Activated T-cell treated with anti-CD3 and anti-CD28 coated beads, Interleukin-2, amount 50 U/mL, for 4 hours (primary cell): ENCODE results near the gene CNPY1. TPM values are rescaled to one million over a fixed set of nuclear protein-coding genes. Genes with fewer than 3 reads are reported as not detected.
"Not testable (repeated sequence)": the region's sequence is repeated elsewhere in the genome, so short reads cannot be mapped to it uniquely, and the experiment has no call there.

Experiments used
- ATAC-seq, 2 donors: fragments of 200-7000 bp; cut with Tn5 transposase; one replicate each; pipeline ENCODE4 v1.10.0; 2021
- DNase-seq: peaks from one replicate; pipeline ENCODE4 v3.0.0-alpha.2; 2020
- H3K27me3 Mint-ChIP-seq: one replicate; pipeline ENCODE4 v1.8.0; 2021; ENCODE audit warnings: low read depth, mixed read lengths
- H3K36me3 Mint-ChIP-seq: one replicate; pipeline ENCODE4 v1.8.0; 2022; ENCODE audit warnings: mixed read lengths; ENCODE audit not compliant: insufficient read depth
- H3K4me1 Mint-ChIP-seq: one replicate; pipeline ENCODE4 v1.8.0; 2021; ENCODE audit warnings: low read depth, mixed read lengths
- H3K4me3 Mint-ChIP-seq: one replicate; pipeline ENCODE4 v1.8.0; 2021; ENCODE audit warnings: mild to moderate bottlenecking, moderate library complexity, mixed read lengths
- H3K9me3 Mint-ChIP-seq: one replicate; pipeline ENCODE4 v1.8.0; 2021; ENCODE audit warnings: mixed read lengths
- total RNA-seq, 3 donors: library from RNA; stranded (reverse); gene quantifications; one replicate each; pipeline ENCODE4 v1.2.1, GENCODE V29; 2021

Gene CNPY1
- total RNA-seq, 3 donors from 2014 or later = not detected

DNA sequence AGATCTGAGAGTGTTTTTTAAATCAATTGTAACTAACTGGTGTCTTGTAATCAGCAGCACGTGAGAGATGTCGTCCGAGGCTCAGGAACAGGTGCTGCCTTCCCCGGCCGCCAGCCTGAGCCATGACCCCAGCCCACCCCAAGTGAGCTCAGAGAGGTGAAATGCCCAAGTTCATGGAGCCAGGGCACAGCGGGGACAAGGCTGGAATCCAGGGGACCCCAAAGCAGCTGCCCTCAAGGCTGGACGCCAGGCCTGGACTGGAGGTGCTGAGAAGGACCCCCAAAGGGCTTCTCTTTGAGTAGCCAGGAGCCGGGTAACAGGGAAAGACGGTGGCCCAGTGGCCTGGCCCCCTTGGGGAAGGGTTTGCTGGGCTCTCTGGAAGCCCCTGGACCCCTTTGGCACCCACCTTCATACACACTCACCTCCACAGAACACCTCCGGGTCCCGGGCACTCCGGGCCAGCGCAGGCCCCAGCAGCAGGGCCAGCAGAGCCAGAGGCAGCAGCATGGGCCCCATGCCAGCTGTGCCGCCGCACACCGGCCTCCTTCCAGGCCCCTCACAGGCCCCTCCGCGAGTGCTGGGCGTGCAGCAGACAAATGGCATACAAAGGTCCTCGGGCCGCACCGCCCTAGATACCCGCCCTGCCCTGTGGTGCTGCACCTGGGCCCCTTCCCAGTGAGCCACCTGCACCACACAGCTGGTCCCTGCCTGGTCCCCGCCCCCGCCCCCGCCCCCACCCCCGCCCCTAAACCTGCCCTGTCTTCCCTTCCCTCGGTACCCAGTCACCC is 24.0 kb upstream of the CNPY1 start:
- Mint-ChIP-seq H3K36me3 (no peaks in the 10 kb centered on the region), H3K9me3 (no peaks in the 10 kb centered on the region), H3K27me3 (peaks cover 2% of the 10 kb centered on the region), H3K4me3 (no peak overlapping the region), H3K4me1 (no peaks in the 10 kb centered on the region)
- DNase-seq (no peak), ATAC-seq (no peak)

DNA sequence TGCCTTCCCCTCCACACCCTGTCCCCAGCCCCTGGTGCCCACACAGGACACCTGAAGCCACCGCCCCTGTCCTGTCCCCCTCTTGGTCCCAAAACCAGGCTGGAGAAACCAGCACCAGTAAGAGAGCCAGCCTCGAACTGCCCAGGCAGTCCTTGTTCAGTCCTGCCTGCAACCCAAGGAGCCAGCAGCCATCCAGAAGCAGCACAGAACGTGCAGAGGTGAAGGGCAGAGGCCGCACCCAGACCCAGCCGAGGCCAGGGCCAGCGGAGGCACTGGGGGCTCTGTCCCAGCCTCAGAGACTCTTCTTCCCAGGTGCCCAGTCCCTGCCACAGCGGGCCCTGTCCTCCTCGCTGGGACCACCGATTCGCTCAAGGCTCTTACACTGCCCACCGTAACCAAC is 23.3 kb upstream of the CNPY1 start:
- H3K9me3 Mint-ChIP-seq = no peaks in the 10 kb centered on the region
- no peaks in the 10 kb centered on the region for H3K36me3 Mint-ChIP-seq
- no peak overlapping the region for H3K4me3 Mint-ChIP-seq
- peaks cover 2% of the 10 kb centered on the region for H3K27me3 Mint-ChIP-seq
- DNase-seq (no peak), ATAC-seq (no peak)
- H3K4me1 Mint-ChIP-seq = no peaks in the 10 kb centered on the region

- no peak for ATAC-seq
- no peak for DNase-seq
- no peaks in the 10 kb centered on the region for H3K9me3 Mint-ChIP-seq
- H3K36me3 Mint-ChIP-seq = no peaks in the 10 kb centered on the region
- H3K4me3 Mint-ChIP-seq = no peak overlapping the region
- peaks cover 2% of the 10 kb centered on the region for H3K27me3 Mint-ChIP-seq
- H3K4me1 Mint-ChIP-seq = no peaks in the 10 kb centered on the region
Observed at GRCh38 chr7:155568842-155569494, 22.6 kb upstream of the CNPY1 start.

- Mint-ChIP-seq H3K9me3 (no peaks in the 10 kb centered on the region), H3K4me3 (no peak overlapping the region), H3K4me1 (no peaks in the 10 kb centered on the region), H3K36me3 (no peaks in the 10 kb centered on the region), H3K27me3 (peaks cover 2% of the 10 kb centered on the region)
- DNase-seq (no peak), ATAC-seq (no peak)
Observed at GRCh38 chr7:155568333-155568660, 21.9 kb upstream of the CNPY1 start.

DNA sequence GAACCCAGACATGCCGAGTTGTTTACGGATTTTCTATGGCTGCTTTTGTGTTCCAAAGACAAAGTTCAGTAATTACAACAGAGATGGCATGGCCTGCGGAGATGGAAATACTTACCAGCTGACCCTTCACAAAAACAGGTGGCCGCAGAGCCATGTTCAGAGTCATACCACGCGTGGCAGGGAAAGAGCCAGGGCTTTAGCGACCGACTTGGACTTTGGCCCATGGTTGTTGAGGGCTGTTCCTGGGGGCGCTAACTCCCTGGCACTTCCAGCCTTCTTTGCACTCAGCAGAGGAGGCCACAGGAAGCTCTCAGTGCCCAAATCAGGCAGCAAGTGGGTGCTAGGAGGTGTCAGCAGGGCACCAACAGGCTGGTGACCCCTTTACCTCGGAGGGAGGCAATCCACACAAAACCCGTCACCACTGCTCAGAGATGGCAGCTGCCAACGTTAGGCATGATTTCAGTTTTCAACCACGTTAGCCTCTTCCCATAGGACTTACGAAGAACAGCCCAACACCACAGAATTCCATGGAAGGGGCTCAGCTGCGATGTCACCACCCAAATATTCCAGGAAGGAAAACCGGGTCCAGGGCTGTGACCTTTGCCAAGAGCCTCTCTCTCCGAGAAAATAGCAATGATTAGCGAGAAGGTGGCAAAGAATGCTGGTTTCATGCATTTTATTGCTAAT is 21.4 kb upstream of the CNPY1 start:
- no peak for ATAC-seq

GRCh38 chr7:155566011-155566836 is 19.9 kb upstream of the CNPY1 start:
- no peak overlapping the region for H3K4me3 Mint-ChIP-seq
- no peaks in the 10 kb centered on the region for H3K9me3 Mint-ChIP-seq
- DNase-seq = no peak
- H3K27me3 Mint-ChIP-seq = peaks cover 6% of the 10 kb centered on the region
- no peaks in the 10 kb centered on the region for H3K4me1 Mint-ChIP-seq
- no peaks in the 10 kb centered on the region for H3K36me3 Mint-ChIP-seq
- no peak for ATAC-seq

More for the DNA sequence above, 21.4 kb upstream of the CNPY1 start:
- H3K9me3 Mint-ChIP-seq = no peaks in the 10 kb centered on the region
- H3K27me3 Mint-ChIP-seq = peaks cover 2% of the 10 kb centered on the region
- H3K4me3 Mint-ChIP-seq = no peak overlapping the region
- no peak for DNase-seq
- no peaks in the 10 kb centered on the region for H3K36me3 Mint-ChIP-seq
- no peaks in the 10 kb centered on the region for H3K4me1 Mint-ChIP-seq

DNA sequence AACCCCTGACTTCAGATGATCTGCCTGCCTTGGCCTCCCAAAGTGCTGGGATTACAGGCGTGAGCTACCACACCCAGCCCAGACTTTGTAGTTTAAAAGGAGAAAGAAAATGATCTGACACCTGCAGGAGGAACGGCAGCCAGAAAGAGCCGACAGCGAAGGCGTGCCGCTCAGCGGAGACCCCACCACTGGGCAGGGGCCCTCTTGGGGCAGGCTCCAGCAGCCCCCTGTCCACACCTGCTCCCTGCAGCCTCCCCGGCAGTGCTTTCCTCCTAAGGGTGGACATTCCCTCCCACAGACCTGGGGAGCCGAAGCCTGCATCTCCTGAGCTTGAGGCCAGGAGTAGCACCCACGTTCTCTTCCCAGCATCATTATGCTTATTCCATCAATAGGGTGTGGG is 19.2 kb upstream of the CNPY1 start:
- ATAC-seq = no peak
- H3K9me3 Mint-ChIP-seq = no peaks in the 10 kb centered on the region

DNA sequence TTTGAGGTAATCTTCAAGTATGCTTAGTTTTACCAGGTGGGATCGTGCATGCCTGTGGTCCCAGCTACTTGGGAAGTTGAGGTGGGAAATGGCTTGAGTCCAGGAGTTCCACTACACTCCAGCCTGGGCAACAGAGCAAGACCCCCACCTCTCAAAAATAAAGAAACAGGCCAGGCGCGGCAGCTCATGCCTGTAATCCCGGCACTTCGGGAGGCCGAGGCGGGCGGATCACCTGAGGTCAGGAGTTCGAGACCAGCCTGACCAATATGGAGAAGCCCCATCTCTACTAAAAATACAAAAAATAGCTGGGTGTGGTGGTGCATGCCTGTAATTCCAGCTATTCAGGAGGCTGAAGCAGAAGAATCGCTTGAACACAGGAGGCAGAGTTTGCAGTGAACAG is 16.6 kb upstream of the CNPY1 start:
- H3K4me3 Mint-ChIP-seq, ATAC-seq, H3K9me3 Mint-ChIP-seq, DNase-seq, H3K4me1 Mint-ChIP-seq, H3K36me3 Mint-ChIP-seq: not testable (repeated sequence)
- peaks cover 12% of the 10 kb centered on the region for H3K27me3 Mint-ChIP-seq

More for the DNA sequence above, 19.2 kb upstream of the CNPY1 start:
- no peak overlapping the region for H3K4me3 Mint-ChIP-seq
- H3K27me3 Mint-ChIP-seq = peaks cover 6% of the 10 kb centered on the region
- no peaks in the 10 kb centered on the region for H3K36me3 Mint-ChIP-seq
- DNase-seq = no peak
- no peaks in the 10 kb centered on the region for H3K4me1 Mint-ChIP-seq

- no peaks in the 10 kb centered on the region for H3K36me3 Mint-ChIP-seq
- peaks cover 15% of the 10 kb centered on the region for H3K27me3 Mint-ChIP-seq
- ATAC-seq = no peak
- H3K4me3 Mint-ChIP-seq = no peak overlapping the region
- no peaks in the 10 kb centered on the region for H3K9me3 Mint-ChIP-seq
- no peaks in the 10 kb centered on the region for H3K4me1 Mint-ChIP-seq
- DNase-seq = no peak
Observed at GRCh38 chr7:155562106-155562505, 15.7 kb upstream of the CNPY1 start.

DNA sequence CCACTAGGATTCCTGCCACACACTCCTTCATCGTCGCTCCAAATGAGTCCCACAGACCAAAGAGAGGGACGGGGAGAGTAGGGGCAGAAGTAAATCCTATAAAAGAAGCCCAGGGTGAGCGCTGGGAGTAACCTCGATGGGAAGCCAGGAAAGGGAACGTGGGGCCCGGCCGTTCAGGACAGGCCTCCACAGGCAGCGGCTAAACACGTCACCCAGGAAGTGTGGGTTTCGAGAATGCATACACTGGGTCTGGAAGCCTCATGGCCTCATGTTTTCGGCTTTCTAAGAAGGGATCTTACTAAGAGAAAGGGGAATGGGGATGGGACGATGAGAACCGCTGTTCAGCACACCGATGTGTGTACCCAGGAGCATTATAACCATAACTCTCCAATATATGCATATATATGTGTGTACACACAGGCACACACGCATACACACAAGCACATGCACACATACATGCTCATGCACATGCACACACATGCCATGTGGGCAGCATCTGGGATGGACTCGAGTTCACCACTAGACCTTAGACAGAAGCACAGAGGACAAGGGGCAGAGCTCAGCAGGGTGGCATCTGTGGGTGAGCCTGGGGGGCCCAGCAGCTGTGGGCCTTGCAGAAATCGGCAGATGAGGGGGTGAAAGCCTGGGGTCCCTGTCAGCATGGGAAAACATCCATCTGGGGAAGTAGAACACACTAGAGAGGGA is 14.8 kb upstream of the CNPY1 start:
- Mint-ChIP-seq H3K4me1 (no peaks in the 10 kb centered on the region), H3K36me3 (no peaks in the 10 kb centered on the region), H3K9me3 (no peaks in the 10 kb centered on the region), H3K4me3 (no peak overlapping the region), H3K27me3 (peaks cover 17% of the 10 kb centered on the region)
- no peak for DNase-seq
- ATAC-seq = no peak

DNA sequence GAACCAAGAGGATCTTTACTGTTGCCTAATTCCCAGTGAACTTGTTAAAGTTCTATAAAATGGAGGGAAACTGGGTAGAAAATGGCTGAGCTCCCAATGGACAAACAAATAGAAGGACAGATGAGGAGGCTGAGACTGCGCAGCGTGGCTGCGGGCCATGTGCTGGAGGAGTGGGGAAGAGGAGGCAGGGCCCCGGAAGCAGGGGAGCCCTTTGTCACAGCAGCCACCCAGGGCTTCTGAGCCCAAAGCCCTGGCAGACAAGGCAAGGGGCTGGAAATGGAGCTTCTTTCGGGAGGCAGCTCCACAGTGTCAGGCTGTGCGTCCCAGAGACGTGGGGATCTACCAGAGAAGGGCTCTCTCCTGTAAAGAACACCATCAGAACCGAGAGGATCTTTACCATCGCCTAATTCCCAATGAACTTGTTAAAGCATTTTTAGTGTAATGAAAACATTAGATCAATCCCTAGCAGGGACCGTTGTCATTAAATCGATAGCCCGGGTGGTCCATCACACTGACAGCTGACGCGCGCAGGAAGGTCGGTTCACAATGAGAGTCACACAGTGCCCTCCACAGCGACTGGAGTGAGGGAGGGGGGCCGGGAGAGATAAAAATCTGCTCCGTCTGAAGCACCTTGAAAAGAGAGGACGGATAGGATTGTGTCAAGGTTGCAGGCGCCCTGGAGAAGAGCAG is 14.0 kb upstream of the CNPY1 start:
- DNase-seq = no peak
- no peaks in the 10 kb centered on the region for H3K4me1 Mint-ChIP-seq
- peaks cover 17% of the 10 kb centered on the region for H3K27me3 Mint-ChIP-seq
- H3K9me3 Mint-ChIP-seq = no peaks in the 10 kb centered on the region
- no peak for ATAC-seq
- H3K36me3 Mint-ChIP-seq = no peaks in the 10 kb centered on the region
- H3K4me3 Mint-ChIP-seq = no peak overlapping the region

DNA sequence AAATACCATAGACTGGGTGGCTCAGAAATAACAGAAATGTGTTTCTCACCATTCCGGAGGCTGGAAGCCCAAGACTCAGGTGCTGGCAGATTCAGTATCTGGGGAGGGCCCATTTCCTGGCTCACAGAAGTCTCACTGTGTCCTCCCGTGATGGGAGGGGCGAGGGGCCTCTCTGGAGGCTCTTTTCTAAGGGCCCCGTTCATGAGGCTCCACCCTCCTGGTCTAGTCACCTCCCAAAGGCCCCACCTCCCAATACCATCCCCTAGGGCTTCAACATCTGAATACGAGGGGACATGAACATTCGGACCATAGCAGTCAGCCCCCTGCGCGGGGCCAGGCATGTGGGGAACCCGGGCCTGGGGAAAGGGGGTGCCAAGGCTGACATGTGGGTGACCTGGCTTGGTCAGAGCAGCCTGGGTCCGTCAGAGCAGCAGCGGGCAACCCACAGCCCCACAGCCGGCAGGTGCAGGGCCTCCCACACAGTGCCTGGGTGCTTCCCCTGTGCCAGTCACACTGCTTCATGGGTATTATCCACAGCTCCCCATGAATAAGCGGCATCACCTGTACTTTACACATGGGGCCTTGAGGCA is 13.3 kb upstream of the CNPY1 start:
- no peak for ATAC-seq
- no peaks in the 10 kb centered on the region for H3K4me1 Mint-ChIP-seq
- peaks cover 17% of the 10 kb centered on the region for H3K27me3 Mint-ChIP-seq
- H3K4me3 Mint-ChIP-seq = no peak overlapping the region
- no peaks in the 10 kb centered on the region for H3K36me3 Mint-ChIP-seq
- no peaks in the 10 kb centered on the region for H3K9me3 Mint-ChIP-seq
- DNase-seq = no peak

DNA sequence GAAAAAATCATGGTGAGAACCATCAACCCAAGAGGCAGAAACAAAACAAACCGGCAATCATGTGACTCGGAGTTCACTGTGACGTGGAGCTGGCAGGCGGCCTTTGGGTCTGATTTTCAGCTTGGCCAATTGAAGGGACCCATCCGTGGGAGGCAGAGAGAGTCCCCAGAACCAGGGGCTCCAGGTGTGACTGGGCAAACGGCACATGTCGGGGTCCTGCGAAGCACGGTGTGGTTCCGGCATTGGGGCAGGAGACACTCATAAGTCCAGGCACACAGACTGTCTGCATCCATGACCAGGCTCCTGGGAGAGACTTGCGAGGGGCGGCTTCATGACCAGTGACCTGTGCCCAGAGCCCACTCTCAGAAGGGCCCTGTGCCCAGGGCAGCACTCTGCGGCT is 12.6 kb upstream of the CNPY1 start:
- H3K36me3 Mint-ChIP-seq = no peaks in the 10 kb centered on the region
- H3K4me1 Mint-ChIP-seq = no peaks in the 10 kb centered on the region
- no peak overlapping the region for H3K4me3 Mint-ChIP-seq
- no peaks in the 10 kb centered on the region for H3K9me3 Mint-ChIP-seq
- ATAC-seq (no peak), DNase-seq (no peak)
- peaks cover 17% of the 10 kb centered on the region for H3K27me3 Mint-ChIP-seq
